ENCODE measurements around the gene CAMSAP1.
A peak's percentile ranks its signal among the peaks of the same experiment; 100 is the strongest.
"Not testable (repeated sequence)": the region's sequence is repeated elsewhere in the genome, so short reads cannot be mapped to it uniquely, and the experiment has no call there.

Gene CAMSAP1, protein sequence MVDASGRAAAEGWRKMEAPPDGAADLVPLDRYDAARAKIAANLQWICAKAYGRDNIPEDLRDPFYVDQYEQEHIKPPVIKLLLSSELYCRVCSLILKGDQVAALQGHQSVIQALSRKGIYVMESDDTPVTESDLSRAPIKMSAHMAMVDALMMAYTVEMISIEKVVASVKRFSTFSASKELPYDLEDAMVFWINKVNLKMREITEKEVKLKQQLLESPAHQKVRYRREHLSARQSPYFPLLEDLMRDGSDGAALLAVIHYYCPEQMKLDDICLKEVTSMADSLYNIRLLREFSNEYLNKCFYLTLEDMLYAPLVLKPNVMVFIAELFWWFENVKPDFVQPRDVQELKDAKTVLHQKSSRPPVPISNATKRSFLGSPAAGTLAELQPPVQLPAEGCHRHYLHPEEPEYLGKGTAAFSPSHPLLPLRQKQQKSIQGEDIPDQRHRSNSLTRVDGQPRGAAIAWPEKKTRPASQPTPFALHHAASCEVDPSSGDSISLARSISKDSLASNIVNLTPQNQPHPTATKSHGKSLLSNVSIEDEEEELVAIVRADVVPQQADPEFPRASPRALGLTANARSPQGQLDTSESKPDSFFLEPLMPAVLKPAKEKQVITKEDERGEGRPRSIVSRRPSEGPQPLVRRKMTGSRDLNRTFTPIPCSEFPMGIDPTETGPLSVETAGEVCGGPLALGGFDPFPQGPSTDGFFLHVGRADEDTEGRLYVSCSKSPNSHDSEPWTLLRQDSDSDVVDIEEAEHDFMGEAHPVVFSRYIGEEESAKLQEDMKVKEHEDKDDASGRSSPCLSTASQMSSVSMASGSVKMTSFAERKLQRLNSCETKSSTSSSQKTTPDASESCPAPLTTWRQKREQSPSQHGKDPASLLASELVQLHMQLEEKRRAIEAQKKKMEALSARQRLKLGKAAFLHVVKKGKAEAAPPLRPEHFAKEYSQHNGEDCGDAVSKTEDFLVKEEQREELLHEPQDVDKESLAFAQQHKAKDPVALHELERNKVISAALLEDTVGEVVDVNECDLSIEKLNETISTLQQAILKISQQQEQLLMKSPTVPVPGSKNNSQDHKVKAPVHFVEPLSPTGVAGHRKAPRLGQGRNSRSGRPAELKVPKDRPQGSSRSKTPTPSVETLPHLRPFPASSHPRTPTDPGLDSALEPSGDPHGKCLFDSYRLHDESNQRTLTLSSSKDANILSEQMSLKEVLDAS (N-terminal part only)

DNA sequence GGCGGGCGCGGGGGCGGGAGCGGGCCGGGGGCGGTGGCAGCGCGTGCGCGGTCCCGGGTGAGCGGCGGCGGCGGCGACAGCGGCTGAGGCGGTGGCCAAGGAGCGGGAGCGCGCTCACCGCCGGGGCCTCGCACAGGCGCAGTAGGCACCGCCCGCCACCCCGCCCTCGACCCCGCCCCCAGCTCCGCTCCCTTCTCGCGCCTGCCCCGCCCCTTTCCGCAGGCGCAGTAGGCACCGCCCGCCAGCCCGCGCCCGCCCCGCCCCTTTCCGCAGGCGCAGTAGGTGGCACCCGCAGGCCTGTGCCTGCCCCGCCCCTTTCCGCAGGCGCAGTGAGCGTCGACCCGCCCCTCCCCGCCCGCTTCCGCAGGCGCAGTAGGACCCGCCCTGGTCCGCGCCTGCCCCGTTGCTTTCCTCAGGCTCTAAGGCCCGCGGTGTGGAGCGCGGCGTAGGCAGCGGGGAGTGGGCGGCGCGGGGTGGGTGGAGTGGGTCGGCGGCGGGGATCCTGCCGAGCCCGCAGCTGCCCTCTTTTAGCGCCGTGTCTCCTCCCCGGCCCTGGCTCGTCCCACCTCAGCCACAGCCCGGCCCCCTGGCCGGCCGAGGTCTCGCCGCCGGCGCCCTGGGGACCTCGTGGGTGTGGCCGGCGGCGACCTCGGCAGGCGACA is at the start of gene CAMSAP1:
Gene CAMSAP1 (minus strand): TSS at position 116 of the 662 bp plus-strand sequence. CDS start 387 bp downstream, outside the sequence.
- DNase-seq = peak; percentile 90

DNA sequence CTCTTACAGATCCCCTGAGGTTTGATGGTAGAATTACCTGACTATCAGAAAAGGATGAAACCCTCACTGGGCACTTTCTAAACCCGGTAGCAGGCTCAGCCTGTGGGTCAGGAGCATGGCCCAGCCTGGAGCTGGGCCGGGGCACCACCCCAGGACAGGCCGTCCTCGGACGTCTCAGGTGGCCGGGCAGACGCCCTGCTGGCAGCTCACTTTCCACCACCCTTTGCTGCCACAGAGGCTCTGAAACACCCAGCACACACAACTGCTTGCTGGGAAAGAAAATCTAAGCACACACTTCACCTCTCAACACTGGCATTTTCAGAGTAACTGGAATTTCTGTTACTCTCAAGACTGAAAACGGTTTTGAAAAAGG is 49.4 kb upstream of the CAMSAP1 start:
- no peak for DNase-seq

DNA sequence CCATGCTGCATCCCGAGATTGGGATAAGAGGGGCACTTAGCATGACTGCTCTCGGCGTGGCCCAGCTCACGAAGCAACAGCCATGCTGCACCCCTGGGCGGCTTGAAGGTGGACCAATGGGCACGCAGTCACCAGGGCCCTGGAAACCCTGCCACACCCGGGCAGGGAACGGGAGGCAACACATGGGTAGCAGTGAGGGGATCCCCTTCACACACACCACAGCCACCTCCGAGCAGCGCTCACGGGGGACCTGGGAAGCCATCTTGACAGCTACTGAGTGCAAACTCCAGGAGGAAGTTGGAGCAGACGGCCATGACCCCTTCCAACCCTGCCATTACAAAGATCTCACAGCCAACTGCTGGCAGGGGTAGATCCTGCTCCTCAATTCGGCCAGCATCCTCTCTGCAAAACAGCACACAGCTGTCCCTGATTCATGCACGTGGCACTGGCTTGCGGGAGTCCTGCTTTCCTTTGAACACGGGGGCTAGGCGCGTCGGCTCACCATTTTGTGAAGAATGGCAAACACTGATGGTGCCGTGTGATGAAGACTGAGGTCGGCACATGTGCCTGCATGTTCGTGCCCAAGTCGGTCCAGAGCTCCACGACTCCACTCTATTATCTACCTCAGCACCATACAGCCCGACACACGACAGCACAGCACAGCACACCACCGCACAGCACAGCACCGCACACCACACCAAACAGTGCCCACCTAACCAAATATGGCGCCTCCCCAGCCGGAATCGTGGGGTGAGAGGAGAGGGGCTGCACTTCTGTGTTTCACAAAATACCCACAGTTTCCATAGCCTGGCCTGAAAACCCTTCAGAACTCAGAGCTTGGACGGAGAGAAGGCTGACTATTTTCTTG is 48.8 kb upstream of the CAMSAP1 start:
- DNase-seq = no peak

DNA sequence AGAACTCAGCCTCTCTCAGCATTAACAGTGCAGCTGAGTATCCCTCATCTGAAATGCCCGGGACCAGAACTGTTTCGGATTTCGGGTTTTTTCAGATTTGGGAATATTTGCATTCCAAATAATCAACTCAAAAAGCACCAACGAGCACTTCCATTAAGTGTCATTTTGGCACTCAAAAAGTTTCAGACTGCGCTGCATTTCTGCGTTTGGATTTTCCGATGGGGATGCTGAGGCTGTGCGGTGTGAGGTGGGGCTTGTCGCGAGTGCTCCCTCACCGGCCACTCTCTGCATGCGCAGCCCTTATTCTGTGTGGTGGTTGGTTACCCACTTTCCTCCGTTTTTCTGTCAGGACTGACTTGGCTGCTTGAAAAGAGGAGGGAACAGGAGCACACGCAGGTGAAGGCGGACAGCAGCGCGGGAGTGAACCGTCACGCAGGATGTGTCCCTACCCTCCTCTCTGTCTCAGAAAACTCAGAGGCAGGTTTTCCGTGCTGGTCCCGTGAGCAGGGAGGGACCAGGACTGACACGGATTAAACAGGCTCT is 45.4 kb upstream of the CAMSAP1 start:
- DNase-seq = no peak

DNA sequence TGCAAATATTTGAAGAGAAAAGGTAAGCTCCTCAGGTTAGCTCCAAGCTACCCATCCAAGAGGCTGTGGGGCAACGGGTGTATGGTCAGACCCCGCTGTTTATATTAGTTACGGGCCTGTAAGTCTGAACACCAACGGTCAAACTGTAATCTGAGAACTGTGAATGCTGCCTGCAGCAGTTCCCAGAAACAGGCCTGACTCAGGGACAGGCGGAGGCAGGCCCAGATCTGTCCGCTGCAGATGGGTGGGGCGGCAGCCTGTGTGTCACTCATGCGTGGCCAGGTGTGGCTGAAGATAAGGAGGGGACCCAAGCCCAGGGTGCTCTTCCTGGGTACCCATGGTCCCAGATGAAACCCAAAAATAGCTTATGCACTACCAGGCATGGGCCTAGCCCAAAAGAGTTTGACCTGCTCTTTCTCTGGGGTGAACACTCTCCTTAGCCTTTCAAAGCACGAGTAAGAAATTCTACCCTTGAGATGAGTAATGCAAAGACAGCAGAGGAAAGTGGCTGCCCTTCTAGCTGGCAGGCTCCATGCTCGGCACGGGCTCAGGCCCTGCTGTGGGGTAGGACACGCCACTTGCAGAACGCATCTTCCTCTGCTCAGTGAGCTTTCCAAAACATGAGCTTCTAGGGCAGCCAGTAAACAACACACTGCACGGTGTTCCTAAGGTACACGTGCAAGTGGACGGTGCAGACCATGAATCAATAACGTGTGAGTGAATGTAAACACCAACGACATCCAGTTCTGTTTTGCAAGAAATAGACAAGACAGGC is 44.7 kb upstream of the CAMSAP1 start:
- DNase-seq = peak; percentile 87

DNA sequence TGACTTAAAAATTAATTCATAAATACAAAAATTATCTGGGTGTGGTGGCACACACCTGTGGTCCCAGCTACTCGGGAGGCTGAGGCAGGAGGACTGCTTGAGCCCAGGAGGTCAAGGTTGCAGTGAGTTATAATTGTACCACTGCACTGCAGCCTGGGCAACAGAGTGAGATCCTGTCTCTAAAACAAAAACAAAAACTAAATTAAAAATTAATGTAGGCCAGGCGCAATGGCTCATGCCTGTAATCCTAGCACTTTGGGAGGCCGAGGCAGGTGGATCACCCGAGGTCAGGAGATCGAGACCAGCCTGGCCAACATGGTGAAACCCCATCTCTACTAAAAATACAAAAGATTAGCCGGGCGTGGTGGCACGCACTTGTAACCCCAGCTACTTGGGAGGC is 44.0 kb upstream of the CAMSAP1 start:
- not testable (repeated sequence) for DNase-seq

DNA sequence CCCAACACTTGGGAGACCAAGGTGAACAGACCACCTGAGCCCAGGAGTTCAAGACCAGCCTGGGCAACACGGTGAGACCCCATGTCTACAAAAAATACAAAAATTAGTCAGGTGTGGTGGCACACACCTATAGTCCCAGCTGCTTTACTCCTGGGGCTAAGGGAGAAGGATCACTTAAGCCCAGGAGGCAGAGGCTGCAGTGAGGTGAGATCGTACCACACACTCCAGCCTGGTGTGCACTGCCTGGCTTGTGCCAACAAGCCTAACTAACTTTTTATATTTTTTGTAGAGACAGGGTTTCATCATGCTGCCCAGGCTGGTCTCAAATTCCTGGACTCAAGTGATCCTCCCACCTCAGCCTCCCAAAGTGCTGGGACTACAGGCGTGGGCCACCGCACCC is 43.5 kb upstream of the CAMSAP1 start:
- DNase-seq = not testable (repeated sequence)

DNA sequence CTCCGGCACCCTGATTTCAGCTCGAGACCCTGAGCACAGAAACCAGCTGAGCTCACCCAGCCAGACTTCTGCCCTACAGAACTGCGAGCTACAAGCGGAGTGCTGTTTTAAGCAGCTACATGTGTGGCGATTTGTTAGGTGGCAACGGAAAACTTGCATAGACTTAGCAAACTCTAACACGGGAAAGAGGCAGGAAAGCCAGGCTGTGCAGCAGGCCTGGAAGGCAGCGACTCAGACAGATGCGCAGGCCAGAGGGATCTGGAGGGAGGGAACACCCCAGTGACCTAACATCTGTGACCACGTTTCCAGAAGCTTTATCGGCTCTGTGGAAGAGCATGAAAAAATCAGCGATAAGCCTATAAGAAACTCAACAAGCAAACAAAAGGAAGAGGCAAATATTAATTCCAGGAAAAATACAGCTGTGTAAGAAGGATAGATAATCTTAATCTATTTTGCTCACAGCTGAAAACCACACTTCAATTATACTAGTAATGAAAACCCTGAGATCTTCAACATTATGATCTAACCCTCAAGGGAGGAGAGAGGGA is 42.9 kb upstream of the CAMSAP1 start:
- no peak for DNase-seq

DNA sequence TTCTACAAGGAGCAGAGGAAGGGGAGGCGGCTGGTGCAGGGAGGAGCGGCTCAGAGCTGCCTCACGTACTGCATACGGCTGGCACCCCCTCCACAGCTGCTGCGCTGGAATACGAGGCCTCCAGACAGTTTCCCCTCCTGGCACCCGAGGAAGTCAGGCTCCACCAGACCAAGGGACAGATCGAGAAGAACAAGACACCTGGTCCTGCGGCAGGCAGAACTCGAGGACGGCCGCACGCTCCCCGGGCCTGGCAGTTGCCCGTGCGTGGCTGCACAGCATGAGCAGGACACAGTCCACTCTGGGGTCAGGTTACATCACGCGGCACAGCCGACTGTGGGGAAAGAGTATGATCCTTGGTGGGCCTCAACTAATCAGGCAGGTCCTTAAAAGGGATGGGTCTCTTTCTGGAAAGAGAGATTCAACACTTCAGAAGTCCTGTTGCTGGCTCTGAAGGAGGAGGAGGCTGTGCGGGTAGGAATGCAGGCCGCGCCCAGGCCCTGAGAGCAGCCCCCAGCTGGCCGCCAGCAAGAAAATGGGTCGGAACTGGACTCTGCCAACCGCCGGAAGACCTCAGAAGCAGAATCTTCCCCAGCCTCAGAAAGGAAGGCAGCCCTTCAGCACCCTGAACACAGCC is 42.3 kb upstream of the CAMSAP1 start:
- no peak for DNase-seq

DNA sequence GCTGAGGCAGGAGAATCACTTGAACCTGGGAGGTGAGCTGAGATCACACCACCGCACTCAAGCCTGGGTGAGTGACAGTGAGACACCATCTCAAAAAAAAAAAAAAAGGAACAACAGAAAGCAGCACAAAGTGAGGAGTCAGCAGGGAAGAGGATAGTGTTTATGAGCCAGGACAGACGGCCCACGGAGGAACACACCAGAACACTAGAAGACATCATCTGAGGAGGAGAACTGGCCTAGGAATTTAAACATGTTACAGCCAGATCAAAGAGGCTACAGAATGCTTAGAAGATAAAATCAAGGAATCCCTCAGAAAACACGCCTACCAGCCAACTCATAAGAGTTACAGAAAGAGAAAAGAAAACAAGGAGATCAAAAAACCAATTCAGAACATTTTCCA is 41.6 kb upstream of the CAMSAP1 start:
- DNase-seq = no peak

DNA sequence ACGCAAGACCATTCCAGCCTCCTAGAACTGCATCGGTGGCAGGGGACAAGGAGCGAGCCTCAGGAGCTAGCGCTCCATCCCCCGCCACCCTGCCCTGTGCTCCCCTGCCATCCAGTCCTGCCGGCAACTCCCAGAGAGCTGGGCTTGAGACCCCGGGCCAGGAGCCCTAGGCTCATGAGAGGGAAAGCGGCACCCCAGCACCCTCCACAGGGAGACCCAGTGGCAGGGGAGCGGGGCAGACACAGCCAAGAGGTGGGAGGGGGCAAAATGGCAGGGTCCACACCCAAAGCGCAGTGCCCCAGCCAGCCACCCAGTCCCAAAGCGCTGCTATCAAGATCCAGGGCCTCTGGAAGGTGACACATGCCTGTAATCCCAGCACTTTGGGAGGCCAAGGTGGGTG is 41.1 kb upstream of the CAMSAP1 start:
- no peak for DNase-seq

DNA sequence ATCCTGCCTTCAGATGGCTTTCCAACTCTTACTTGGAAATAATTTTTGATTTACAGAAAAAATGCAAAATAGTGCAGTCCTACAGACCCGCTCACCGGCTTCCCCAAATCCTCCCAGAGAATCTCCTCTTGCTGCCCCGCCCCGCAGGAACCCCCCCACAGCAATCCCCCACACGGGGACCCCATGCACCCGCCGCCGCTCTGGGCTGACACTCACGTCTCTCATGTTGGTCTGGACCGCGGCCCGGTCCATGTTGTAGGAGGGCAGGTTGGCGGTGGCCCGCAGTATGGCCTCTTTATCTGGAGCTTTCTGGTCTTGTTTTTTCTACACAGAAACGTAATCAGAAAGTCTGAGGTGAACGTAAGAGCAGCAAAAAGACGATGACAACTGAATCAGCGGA is 40.2 kb upstream of the CAMSAP1 start:
- DNase-seq = no peak

DNA sequence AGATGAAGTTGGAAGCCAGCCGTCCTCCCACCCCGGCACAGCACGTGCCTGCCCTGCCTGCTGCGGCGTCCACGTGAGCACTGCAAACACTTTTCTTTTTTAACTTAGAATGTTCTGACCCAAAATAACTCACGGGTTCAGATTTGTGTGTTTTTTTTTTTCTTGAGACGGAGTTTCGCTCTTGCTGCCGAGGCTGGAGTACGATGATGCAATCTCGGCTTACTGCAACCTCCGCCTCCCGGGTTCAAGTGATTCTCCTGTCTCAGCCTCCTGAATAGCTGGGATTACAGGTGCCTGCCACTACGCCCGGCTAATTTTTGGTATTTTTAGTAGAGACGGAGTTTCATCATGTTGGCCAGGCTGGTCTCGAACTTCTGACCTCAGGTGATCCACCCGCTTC is 39.8 kb upstream of the CAMSAP1 start:
- not testable (repeated sequence) for DNase-seq

DNA sequence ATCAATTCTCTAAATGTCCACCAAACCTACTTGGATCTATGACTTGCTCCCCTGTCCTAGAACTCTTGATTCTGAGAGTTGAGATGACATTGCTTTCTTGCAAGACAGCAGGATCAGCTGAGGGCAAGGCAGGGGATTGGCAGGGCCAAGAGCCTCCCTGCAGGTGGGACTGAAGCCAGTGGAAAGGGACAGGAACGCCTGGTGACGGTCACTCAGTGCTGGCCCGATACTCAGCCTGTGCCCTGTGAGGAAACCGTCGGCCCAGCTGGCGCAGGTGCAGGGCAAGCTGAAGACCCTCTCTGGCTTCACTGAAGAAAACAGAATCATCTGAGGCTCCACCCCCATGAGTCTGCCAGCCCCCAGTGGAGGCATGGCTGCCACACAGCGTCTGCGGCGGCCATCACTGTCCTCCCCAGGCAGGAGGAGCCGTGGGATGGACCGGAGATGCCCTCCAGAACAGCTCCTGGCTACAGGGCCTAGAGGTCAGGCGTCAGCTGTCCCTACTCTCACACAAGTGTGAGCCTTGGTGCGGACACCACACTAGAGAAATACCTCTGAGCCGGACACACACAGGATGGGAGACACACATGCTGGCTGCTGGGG is 39.1 kb upstream of the CAMSAP1 start:
- no peak for DNase-seq

DNA sequence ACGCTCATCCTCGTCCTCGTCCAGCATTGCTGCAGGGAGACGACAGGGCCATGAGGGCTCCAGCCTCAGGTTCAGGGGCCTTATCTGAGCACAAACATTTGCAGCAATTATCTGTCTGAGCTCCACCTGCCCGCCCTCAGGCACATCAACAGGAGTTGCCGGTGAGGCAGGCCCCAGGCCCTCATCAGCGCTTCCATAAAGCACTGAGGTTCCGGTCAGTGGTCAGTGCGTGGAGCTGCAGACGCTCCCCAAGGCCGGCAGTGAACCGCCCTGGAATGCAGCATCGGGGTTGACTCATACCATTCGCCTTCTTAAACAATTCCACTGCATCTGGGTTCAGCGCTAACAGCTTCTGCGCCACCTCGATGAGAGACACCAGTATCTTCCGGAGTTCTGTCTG is 38.6 kb upstream of the CAMSAP1 start:
- DNase-seq = no peak

DNA sequence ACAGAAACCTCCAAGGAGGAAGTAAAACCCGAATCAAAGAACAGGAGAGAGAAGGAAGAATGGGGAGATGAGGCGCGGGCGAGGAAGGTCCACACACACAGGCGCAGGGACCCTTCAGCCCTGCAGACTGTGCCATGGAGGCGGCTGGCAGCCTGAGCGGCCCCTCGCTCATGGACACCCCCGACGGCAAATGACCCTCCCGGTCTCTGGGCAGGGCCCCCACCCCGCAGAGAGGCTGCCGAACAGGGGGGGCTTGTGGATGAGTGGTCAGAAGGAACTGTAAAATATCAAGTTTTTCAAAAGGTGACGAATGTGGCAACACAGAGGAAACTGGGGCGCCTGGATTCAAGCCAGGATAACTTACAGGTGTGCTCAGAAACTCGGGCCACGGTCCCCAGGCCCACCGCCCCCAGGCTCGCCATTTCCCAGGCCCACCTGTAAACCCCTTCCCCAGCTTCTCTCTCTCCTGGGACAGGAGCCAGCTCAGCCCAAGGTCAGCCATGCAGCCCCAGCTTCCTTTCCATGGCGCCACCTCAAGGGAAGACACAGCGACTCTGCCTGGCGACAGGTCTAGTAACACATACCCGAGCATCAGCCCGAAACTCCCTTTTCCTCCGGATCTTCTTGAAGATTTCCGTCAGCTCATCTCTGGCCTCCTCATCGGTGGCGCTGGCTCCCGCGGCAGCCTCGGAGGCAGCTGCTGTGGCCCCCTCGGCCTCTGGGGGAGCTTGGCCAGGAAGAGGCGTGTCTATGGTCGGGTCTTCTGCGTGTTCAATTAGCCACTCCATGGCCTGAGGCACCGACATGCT is 37.3 kb upstream of the CAMSAP1 start:
- no peak for DNase-seq

DNA sequence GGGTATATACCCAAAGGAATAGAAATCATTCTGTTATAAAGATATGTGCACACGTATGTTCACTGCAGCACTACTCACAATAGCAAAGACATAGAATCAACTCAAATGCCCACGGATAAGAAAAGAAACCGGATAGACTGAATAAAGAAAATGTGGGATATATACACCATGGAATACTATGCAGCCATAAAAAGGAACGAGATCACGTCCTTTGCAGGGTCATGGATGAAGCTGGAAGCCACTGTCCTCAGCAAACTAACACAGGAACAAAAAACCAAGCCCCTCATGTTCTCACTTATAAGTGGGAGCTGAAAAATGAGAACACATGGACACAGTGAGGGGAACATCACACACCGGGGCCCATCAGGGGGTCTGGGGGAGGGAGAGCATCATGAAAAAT is 36.3 kb upstream of the CAMSAP1 start:
- not testable (repeated sequence) for DNase-seq

DNA sequence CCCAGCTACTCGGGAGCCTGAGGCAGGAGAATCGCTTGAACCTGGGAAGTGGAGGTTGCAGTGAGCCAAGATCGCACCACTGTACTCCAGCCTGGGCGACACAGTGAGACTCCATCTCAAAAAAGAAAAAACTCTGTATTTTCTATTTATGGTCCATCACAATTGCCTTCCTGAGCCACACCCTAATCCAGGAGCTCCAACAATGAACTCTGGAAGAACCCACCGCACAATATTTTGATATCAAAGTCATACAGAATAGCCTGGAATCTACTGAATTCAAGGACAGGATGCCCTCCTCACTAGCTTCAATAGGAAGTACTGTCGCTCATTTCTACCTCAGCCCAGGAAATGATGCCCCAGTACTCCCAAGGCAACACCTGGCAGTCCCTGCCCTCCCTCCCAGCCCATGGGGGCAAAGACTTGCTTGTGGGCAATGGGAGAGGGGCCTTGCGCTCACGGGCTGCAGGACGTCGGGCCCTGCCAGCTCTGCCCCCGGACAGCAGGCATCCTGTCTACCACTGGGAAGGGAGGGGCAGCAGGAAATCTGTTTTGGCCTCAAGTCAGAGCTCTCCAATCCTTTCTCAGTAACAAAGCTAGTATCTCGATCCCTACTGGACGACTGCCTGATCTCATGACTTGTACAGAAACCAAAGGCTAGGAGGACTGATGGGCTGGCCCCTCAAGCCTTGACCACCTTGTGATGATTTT is 34.1 kb upstream of the CAMSAP1 start:
- DNase-seq = no peak

Measured in NCI-H510A treated with DMSO at 0.1 percent for 48 hours (cell line).